ENCODE measurements around the gene AVPI1.
"Not testable (repeated sequence)": the region's sequence is repeated elsewhere in the genome, so short reads cannot be mapped to it uniquely, and the experiment has no call there.

The AVPI1 gene

DNA sequence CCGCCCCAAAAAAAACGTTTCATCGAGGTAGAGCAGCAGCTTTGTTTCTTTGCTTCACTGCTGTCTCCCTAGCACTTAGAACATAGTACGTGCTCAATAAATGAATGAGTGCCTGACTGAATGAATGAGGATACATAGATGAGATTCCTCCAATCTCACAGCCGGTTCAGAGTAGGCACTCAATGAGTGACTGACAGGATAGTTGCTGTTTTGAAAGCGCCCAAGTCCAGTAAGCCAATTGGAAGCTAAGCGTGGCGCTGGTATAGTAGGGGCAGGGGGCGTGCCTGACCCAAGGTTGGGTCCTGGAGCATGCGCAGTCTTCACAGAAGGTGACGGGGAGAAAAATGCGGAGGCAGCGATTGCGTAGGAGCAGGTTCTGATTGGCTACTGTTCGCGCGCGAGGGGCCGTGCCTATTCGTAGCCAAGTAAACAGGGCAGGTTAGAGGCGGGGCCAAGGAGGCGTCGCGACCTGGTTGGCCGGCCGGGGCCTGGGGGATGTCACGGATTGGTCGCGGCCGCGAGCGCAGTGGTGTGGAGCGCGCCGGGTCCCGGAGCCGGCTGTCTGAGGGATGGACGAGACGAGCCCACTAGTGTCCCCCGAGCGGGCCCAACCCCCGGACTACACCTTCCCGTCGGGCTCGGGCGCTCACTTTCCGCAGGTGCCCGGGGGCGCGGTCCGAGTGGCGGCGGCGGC, 46.7 kb downstream of the AVPI1 start, which contains the start of gene PI4K2A:
TSS of gene PI4K2A (plus strand) at position 498 of the 694 bp plus-strand sequence. CDS start at position 570, 72 bp downstream.
- peak; percentile 98 for DNase-seq (ENCODE audit: low read depth)

DNA sequence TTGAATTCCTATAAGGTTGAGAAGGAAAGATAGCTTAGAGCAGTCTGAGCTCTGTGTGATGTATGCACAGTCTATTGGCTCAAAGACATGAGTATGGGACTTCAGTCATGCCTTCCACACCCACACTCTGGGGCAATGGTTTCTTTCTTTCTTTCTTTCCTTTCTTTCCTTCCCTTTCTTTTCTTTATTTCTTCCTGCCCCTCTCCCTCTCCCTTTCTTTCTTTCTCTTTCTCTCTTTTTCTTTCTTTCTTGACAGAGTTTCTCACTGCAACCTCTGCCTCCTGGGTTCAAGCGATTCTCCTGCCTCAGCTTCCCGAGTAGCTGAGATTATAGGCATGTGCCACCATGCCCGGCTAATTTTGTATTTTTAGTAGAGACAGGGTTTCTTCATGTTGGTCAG, 48.0 kb downstream of the AVPI1 start:
- not testable (repeated sequence) for DNase-seq (ENCODE audit: low read depth)

DNA sequence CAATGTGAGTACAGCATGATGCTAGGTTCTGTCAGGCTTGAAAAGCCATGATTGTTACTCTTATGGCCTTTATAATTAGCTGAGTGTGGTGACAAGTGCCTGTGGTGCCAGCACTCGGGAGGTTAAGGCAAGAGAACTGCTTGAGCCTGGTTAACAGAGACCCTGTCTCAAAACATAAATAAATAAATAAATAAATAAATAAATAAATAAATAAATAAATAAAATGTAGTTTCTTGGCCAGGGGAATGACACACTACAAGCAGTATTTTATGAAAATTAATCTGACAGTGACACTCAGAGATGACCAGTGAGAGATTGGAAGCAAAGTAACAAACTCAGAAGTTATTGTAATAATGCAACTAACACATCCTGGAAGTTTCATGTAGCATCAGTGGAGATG, 51.5 kb downstream of the AVPI1 start:
- no peak for DNase-seq (ENCODE audit: low read depth)

DNA sequence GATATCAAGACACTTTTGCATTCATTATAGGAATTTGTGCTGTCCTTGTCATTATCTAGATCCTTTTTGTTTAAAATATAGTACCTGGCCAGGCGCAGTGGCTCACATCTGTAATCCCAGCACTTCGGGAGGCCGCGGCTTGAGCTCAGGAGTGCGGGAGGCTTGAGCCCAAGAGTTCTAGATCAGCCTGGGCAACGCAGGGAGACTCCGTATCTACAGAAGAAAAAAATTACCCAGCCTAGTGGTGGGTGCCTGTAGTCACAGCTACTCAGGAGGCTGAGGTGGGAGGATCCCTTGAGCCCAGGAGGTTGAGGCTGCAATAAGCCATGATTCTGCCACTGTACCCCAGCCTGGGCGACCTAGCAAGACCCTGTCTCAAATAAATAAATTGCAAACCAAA, 53.1 kb downstream of the AVPI1 start:
- no peak for DNase-seq (ENCODE audit: low read depth)

DNA sequence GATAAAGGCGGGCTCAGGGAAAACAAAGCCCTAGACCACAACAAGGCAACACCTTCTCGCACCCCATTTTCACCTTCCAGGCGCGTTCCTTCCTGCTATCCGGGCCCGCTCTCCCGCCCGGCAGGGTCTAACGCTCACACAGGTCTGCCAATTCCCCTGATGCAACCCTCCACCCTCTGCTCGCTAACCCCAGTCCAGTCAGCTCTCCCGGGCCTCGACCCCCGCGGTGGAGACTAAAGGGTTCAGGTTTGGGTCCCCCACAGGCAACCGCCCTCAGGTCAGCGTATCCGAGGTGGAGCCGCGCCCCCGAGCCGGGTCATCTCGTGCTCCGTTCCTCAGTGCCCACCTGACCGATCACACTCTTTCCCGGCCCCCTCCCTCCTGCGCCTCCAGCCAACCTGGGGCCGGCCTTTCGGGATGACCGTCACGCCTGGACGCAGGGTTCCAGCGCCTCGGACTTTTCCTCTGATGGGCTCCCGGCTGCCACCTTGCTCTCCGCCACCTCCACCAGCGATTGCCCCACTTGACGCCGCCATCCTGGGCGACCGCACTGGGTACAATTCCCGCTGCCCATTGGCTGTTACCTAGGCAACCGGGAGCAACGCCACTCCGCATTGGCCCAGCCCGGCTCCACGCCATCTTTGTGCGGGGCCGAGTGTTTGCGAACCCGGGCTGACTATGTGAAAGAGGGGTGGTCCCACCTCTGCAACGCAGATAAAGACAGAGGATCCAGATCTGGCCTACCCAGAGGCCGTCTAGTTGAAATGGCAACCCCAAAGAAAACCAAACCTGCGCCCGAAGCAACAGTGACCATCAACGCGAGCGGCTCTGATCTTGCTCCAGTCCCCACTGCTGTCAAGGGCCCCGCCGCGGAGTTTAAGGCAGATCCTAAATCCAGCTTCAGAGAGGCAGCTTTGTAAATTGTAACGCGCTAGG, 53.8 kb downstream of the AVPI1 start, which contains the start of gene MORN4:
TSS of gene MORN4 (minus strand) at position 552 of the 936 bp plus-strand sequence. CDS start 13,847 bp downstream, outside the sequence.
- peak; percentile 77 for DNase-seq (ENCODE audit: low read depth)

DNA sequence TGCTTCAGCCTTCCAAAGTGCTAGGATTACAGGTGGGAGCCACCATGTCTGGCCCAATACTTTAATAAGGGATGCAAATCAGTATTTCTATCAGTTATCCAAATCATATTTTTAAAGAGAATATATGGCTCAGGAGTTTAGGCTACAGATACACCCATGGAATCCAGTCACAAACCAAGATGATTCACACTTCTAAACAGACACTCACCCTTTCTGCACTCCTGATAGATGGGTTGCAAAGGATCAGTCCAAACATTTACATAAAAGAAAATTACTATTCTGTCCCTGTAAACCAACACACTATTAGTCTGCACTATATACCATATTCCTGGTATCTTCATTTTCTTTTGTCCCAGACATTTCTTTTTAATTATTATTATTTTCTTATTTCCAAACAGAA, 55.9 kb downstream of the AVPI1 start:
- DNase-seq (ENCODE audit: low read depth): no peak

DNA sequence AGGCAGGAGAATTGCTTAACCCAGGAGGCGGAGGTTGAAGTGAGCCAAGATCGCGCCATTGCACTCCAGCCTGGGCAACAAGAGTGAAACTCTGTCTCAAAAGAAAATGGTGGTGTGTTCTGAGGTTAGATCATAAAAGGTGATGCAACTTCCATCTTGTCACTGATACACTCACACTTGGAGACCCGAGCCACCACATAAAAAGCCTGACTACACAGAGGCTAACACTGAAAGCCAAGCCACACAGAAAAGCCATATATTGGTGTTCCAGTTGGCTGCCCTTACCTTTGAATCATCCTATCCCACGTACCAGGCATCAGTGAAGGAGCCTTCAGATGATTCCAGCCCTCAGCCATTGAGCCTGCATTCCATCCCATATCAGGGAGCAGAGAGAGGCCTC, 57.8 kb downstream of the AVPI1 start:
- no peak for DNase-seq (ENCODE audit: low read depth)

DNA sequence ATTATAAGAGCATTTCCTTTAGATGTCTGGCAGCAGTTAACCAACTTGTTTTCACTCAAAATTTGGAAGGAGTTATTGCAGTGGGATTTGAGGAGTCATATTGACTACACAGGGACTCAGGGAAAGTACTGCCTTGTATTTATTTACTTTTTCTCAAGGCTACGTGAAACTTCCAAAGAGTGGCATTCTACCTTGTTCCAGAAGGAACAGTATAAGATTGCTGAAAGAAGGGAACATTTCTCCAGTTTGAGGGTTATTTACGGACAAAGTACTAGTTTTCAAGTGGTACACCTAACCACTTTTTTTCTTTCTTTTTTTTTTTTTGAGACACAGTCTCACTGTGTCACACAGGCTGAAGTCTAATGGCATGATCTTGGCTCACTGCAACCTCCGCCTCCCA, 58.8 kb downstream of the AVPI1 start:
- no peak for DNase-seq (ENCODE audit: low read depth)

DNA sequence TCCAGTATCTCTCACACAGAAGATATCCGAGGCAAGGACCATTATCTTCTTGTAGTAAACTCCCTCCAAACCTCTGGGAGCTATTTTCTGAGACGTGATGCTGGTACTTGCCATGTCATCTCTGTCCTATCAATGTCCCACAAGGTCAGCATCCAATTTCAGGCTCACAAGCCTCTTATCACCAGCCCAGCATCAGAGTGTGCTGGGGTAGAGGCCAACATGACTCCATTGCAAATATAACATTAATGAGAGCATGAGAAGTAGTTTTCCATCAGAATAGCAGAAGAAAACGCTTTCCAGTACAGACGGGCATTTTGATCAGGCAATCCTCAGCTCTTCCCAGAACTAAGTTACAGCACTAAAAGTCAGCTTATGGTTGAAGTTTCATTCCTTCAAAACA, 59.3 kb downstream of the AVPI1 start:
- DNase-seq (ENCODE audit: low read depth): no peak

All from stimulated activated CD8-positive, alpha-beta memory T cell treated with anti-CD3 and anti-CD28 coated beads, Interleukin-12 subunit alpha, Interleukin-12 subunit beta, amount 100 ng/mL, for 1 hour (primary cell).